Measurements from ENCODE around the gene FNDC3B. TPM values are rescaled to one million over a fixed set of nuclear protein-coding genes. Genes with fewer than 3 reads are reported as not detected.

Gene FNDC3B
- total RNA-seq, 1 experiment from 2014 or later, result 173 TPM

DNA sequence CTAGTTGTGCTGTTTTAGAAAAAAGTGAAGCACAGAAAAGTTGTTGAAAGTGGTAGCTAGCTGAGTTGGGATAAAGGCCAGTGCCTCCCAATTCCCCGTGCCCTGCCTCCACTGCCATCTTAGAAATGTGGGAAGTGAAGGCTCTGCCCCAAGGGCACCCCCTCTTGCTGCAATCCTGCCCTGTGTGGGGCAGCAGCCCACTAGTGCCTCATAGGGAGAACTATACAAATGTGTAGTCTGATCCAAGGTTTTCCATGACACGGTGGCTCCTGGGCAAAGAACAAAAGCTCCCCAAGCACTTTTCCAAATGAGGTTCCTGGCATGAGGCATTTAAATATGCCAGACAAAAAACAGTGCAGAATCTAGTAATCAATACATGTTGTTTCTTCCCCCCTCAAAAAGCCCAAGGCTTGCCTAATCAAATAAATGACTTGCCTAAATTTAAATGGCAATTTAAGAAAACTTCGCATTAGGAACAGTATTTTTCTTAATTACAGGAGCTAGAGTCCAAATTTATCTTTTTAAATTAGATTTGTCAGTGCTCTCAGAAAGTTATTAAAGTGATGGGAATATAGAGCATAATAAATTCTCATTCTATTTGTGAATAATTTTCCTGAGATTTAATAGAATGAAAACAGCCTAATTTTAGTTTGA is 325.1 kb downstream of the FNDC3B start:
- BruUV-seq (replicated peaks), result no TSS peak
- CTCF ChIA-PET, result interaction anchor here (1.1 to 1.2 kb wide), 2 partner anchors 23 to 33 kb away, joined by 3 to 4 read pairs; no protein-coding TSS in a partner anchor
- DNase-seq (ENCODE audit: low read depth, low spot score) (no peak), ATAC-seq (no peak)
- H3K27me3 ChIP-seq (ENCODE audit: control insufficient read depth, insufficient read depth, low read length), result no peaks in the 10 kb centered on the region
- H3K9me3 ChIP-seq (ENCODE audit: control insufficient read depth, insufficient read depth, low read depth, low read length), result no peaks in the 10 kb centered on the region
- TF ChIP-seq POLR2AphosphoS5 (IDR thresholded peaks at IDR 0.05; ENCODE audit: low read depth, low read length), result no peak
- TF ChIP-seq, protein P1, sequence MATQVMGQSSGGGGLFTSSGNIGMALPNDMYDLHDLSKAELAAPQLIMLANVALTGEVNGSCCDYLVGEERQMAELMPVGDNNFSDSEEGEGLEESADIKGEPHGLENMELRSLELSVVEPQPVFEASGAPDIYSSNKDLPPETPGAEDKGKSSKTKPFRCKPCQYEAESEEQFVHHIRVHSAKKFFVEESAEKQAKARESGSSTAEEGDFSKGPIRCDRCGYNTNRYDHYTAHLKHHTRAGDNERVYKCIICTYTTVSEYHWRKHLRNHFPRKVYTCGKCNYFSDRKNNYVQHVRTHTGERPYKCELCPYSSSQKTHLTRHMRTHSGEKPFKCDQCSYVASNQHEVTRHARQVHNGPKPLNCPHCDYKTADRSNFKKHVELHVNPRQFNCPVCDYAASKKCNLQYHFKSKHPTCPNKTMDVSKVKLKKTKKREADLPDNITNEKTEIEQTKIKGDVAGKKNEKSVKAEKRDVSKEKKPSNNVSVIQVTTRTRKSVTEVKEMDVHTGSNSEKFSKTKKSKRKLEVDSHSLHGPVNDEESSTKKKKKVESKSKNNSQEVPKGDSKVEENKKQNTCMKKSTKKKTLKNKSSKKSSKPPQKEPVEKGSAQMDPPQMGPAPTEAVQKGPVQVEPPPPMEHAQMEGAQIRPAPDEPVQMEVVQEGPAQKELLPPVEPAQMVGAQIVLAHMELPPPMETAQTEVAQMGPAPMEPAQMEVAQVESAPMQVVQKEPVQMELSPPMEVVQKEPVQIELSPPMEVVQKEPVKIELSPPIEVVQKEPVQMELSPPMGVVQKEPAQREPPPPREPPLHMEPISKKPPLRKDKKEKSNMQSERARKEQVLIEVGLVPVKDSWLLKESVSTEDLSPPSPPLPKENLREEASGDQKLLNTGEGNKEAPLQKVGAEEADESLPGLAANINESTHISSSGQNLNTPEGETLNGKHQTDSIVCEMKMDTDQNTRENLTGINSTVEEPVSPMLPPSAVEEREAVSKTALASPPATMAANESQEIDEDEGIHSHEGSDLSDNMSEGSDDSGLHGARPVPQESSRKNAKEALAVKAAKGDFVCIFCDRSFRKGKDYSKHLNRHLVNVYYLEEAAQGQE (IDR thresholded peaks at IDR 0.05; ENCODE audit: insufficient read depth in 1 of 2, low read depth in 2 of 2, low read length in 1 of 2), result no peak
- TF ChIP-seq SIN3A (IDR thresholded peaks at IDR 0.05; ENCODE audit: borderline replicate concordance, insufficient read depth, low read depth, low read length), result no peak
- TF ChIP-seq TCF7L2 (IDR thresholded peaks at IDR 0.05; ENCODE audit: low read depth, low read length), result no peak
- TF ChIP-seq, protein P2, sequence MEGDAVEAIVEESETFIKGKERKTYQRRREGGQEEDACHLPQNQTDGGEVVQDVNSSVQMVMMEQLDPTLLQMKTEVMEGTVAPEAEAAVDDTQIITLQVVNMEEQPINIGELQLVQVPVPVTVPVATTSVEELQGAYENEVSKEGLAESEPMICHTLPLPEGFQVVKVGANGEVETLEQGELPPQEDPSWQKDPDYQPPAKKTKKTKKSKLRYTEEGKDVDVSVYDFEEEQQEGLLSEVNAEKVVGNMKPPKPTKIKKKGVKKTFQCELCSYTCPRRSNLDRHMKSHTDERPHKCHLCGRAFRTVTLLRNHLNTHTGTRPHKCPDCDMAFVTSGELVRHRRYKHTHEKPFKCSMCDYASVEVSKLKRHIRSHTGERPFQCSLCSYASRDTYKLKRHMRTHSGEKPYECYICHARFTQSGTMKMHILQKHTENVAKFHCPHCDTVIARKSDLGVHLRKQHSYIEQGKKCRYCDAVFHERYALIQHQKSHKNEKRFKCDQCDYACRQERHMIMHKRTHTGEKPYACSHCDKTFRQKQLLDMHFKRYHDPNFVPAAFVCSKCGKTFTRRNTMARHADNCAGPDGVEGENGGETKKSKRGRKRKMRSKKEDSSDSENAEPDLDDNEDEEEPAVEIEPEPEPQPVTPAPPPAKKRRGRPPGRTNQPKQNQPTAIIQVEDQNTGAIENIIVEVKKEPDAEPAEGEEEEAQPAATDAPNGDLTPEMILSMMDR (IDR thresholded peaks at IDR 0.05), result no peak
- H3K4me1 ChIP-seq (ENCODE audit: control insufficient read depth, insufficient read depth, low read length), result no peaks in the 10 kb centered on the region
- intact Hi-C loops (cut with micrococcal nuclease; ENCODE audit: unreplicated experiment) (no loop called here), in situ Hi-C loops (cut with HindIII; ENCODE audit: low pct_unique_long_range_greater_than_20kb, low sequenced_read_pairs) (no loop called here)
- H3K36me3 ChIP-seq (ENCODE audit: control insufficient read depth, insufficient read depth, low read length), result peaks cover 12% of the 10 kb centered on the region
- POLR2A ChIA-PET, result no interaction called here
- H3K4me3 ChIP-seq (ENCODE audit: low read depth in 2 of 2, low read length in 2 of 2), result no peak overlapping the region
- H3K27ac ChIP-seq (ENCODE audit: low read length), result no peak overlapping the region

DNA sequence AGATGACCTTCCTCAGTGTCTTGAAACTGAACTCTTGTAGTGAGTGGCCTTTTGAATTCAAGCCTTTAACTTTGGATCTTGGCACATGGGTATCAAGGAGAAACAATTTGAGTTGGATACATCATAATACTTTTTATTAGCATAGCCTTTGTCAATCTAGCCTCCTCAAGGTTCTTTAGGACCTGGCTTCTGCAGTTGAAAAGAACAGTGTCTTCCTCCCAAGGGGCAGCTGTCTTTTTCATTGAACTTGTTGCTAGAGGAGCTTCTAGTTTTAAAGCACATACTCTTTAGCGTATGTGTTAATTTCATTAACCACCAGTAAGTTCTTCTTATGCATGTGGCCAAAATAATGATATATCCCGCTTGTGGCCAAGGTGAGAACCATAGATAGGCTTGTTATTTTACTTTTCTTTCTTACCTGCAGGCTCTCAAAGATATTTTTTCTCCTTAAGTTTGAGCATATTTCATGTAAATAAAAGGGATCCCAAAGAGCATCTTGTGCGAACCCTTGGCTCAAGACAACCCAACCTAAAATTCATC is 325.7 kb downstream of the FNDC3B start:
- TF ChIP-seq, protein P1 (IDR thresholded peaks at IDR 0.05; ENCODE audit: insufficient read depth in 1 of 2, low read depth in 2 of 2, low read length in 1 of 2), result no peak
- no peak for TF ChIP-seq SIN3A (IDR thresholded peaks at IDR 0.05; ENCODE audit: borderline replicate concordance, insufficient read depth, low read depth, low read length)
- no peak for TF ChIP-seq POLR2AphosphoS5 (IDR thresholded peaks at IDR 0.05; ENCODE audit: low read depth, low read length)
- TF ChIP-seq TCF7L2 (IDR thresholded peaks at IDR 0.05; ENCODE audit: low read depth, low read length), result no peak
- TF ChIP-seq, protein P2 (IDR thresholded peaks at IDR 0.05), result no peak
- Histone ChIP-seq H3K27me3 (ENCODE audit: control insufficient read depth, insufficient read depth, low read length) (no peaks in the 10 kb centered on the region), H3K4me3 (ENCODE audit: low read depth in 2 of 2, low read length in 2 of 2) (no peak overlapping the region), H3K9me3 (ENCODE audit: control insufficient read depth, insufficient read depth, low read depth, low read length) (no peaks in the 10 kb centered on the region), H3K36me3 (ENCODE audit: control insufficient read depth, insufficient read depth, low read length) (peaks cover 12% of the 10 kb centered on the region), H3K27ac (ENCODE audit: low read length) (no peak overlapping the region), H3K4me1 (ENCODE audit: control insufficient read depth, insufficient read depth, low read length) (no peaks in the 10 kb centered on the region)
- intact Hi-C loops (cut with micrococcal nuclease; ENCODE audit: unreplicated experiment), result no loop called here
- in situ Hi-C loops (cut with HindIII; ENCODE audit: low pct_unique_long_range_greater_than_20kb, low sequenced_read_pairs), result no loop called here
- ATAC-seq, result no peak
- BruUV-seq (replicated peaks), result no TSS peak
- CTCF ChIA-PET, result no interaction called here
- DNase-seq (ENCODE audit: low read depth, low spot score), result no peak
- POLR2A ChIA-PET, result no interaction called here
